HEK293 (cell line): ENCODE results near the gene ANO1.

Experiments
- CTCF ChIA-PET: fragments of 350-600 bp; formaldehyde crosslinking; extraction: SDS; loops from one replicate; lab custom pipeline; 2021; ENCODE audit warnings: antibody characterized with exemption; lab: Yijun Ruan, JAX
- POLR2A ChIA-PET: fragments of 300-600 bp; formaldehyde crosslinking; extraction: SDS; loops from one replicate; lab custom pipeline; 2020; ENCODE audit warnings: antibody characterized with exemption, inconsistent platforms; lab: Yijun Ruan, JAX
- H3K27ac ChIP-seq: fragments of 200-500 bp; sonication (Bioruptor generic); 2 replicates; pipeline ENCODE4 v1.5.1; 2014; ENCODE audit warnings: low read depth, low read length, control low read depth, inconsistent platforms; ENCODE audit errors: extremely low read depth
- H3K36me3 ChIP-seq, 2 experiments: fragments of 200-500 bp in 1 of 2; sonication (Bioruptor generic) in 1 of 2; 1 replicate in 1 of 2; 2 replicates in 1 of 2; pipeline ENCODE4 v1.5.1; 2014 to 2017; ENCODE audit warnings: inconsistent platforms in 2 of 2, low read length in 2 of 2; ENCODE audit not compliant: control insufficient read depth in 2 of 2, insufficient read depth in 1 of 2
- H3K4me1 ChIP-seq: fragments of 200-500 bp; sonication (Bioruptor generic); 2 replicates; pipeline ENCODE4 v1.5.1; 2014; ENCODE audit warnings: mild to moderate bottlenecking, low read length, inconsistent platforms; ENCODE audit not compliant: control insufficient read depth, insufficient read depth
- H3K4me3 ChIP-seq: 2 replicates; pipeline ENCODE4 v1.5.1; 2011; ENCODE audit warnings: low read depth, mild to moderate bottlenecking, control low read depth, low read length, moderate library complexity
- H3K9me3 ChIP-seq: fragments of 200-500 bp; sonication (Bioruptor generic); 2 replicates; pipeline ENCODE4 v1.5.1; 2014; ENCODE audit warnings: low read depth, low read length, inconsistent platforms; ENCODE audit not compliant: control insufficient read depth, insufficient read depth
- GLIS2 ChIP-seq: fragments of 450-650 bp; formaldehyde crosslinking; IDR thresholded peaks from 2 replicates; pipeline ENCODE4 v1.5.1; 2016; ENCODE audit warnings: missing biosample characterization, missing genetic modification characterization
- MYNN ChIP-seq: fragments of 450-650 bp; formaldehyde crosslinking; IDR thresholded peaks from 2 replicates; pipeline ENCODE4 v1.5.1; 2016; ENCODE audit warnings: missing biosample characterization, missing genetic modification characterization, borderline replicate concordance
- REPIN1 ChIP-seq: fragments of 450-650 bp; formaldehyde crosslinking; IDR thresholded peaks from 2 replicates; pipeline ENCODE4 v1.5.1; 2017; ENCODE audit warnings: missing biosample characterization, missing genetic modification characterization, low read depth
- SALL2 ChIP-seq: fragments of 450-650 bp; formaldehyde crosslinking; IDR thresholded peaks from 2 replicates; pipeline ENCODE4 v1.5.0; 2017; ENCODE audit warnings: missing biosample characterization, mild to moderate bottlenecking, missing genetic modification characterization, borderline replicate concordance
- SETDB1 ChIP-seq: IDR thresholded peaks from one replicate; pipeline ENCODE4 v1.6.1; 2017; ENCODE audit warnings: mild to moderate bottlenecking, low read length, moderate library complexity, mixed read lengths; ENCODE audit not compliant: insufficient read length
- TRIM28 ChIP-seq: IDR thresholded peaks from 2 replicates; pipeline ENCODE4 v1.6.1; 2011; ENCODE audit warnings: low read length, control low read depth, borderline replicate concordance
- YY2 ChIP-seq: fragments of 450-650 bp; formaldehyde crosslinking; IDR thresholded peaks from 2 replicates; pipeline ENCODE4 v1.5.1; 2016; ENCODE audit warnings: missing biosample characterization, missing genetic modification characterization
- ZBTB44 ChIP-seq: fragments of 450-650 bp; IDR thresholded peaks from 2 replicates; pipeline ENCODE4 v1.5.1; 2018; ENCODE audit warnings: missing biosample characterization, mild to moderate bottlenecking, missing genetic modification characterization
- ZBTB48 ChIP-seq: fragments of 450-650 bp; formaldehyde crosslinking; IDR thresholded peaks from 2 replicates; pipeline ENCODE4 v1.5.1; 2016; ENCODE audit warnings: missing biosample characterization, missing genetic modification characterization
- ZFHX2 ChIP-seq: fragments of 450-650 bp; formaldehyde crosslinking; conservative IDR thresholded peaks from 2 replicates; pipeline ENCODE4 v1.5.1; 2016; ENCODE audit warnings: missing biosample characterization, missing genetic modification characterization
- ZIC2 ChIP-seq: fragments of 450-650 bp; formaldehyde crosslinking; IDR thresholded peaks from 2 replicates; pipeline ENCODE4 v1.5.1; 2016; ENCODE audit warnings: missing biosample characterization, missing genetic modification characterization
- ZNF121 ChIP-seq: fragments of 450-650 bp; formaldehyde crosslinking; IDR thresholded peaks from 2 replicates; pipeline ENCODE4 v1.5.1; 2016; ENCODE audit warnings: missing biosample characterization, missing genetic modification characterization
- ZNF211 ChIP-seq: fragments of 450-650 bp; formaldehyde crosslinking; IDR thresholded peaks from 2 replicates; pipeline ENCODE4 v1.5.1; 2016; ENCODE audit warnings: low read depth, missing biosample characterization, missing genetic modification characterization
- ZNF362 ChIP-seq: fragments of 450-650 bp; formaldehyde crosslinking; IDR thresholded peaks from 2 replicates; pipeline ENCODE4 v1.5.1; 2016; ENCODE audit warnings: missing biosample characterization, missing genetic modification characterization
- ZNF561 ChIP-seq: fragments of 450-650 bp; IDR thresholded peaks from 2 replicates; pipeline ENCODE4 v1.5.1; 2018; ENCODE audit warnings: missing biosample characterization, missing genetic modification characterization, borderline replicate concordance
- ZNF600 ChIP-seq: fragments of 450-650 bp; formaldehyde crosslinking; IDR thresholded peaks from 2 replicates; pipeline ENCODE4 v1.5.1; 2016; ENCODE audit warnings: missing biosample characterization, missing genetic modification characterization
- ZNF707 ChIP-seq: fragments of 450-650 bp; formaldehyde crosslinking; IDR thresholded peaks from 2 replicates; pipeline ENCODE4 v1.5.1; 2016; ENCODE audit warnings: missing biosample characterization, missing genetic modification characterization
- ZSCAN30 ChIP-seq: fragments of 450-650 bp; IDR thresholded peaks from 2 replicates; pipeline ENCODE4 v1.5.1; 2018; ENCODE audit warnings: missing biosample characterization, mild to moderate bottlenecking, missing genetic modification characterization, moderate library complexity
- TF ChIP-seq, protein P1 (sequence below): fragments of 450-650 bp; formaldehyde crosslinking; IDR thresholded peaks from 2 replicates; pipeline ENCODE4 v1.5.1; 2017; ENCODE audit warnings: missing biosample characterization, missing genetic modification characterization
- TF ChIP-seq, protein P2 (sequence below): fragments of 450-650 bp; formaldehyde crosslinking; IDR thresholded peaks from 2 replicates; pipeline ENCODE4 v1.5.1; 2016; ENCODE audit warnings: missing biosample characterization, missing genetic modification characterization
- TF ChIP-seq, protein P3 (sequence below): IDR thresholded peaks from 2 replicates; pipeline ENCODE4 v1.6.1; 2011; ENCODE audit warnings: mild to moderate bottlenecking, low read depth, low read length, borderline replicate concordance
- TF ChIP-seq, protein P4 (sequence below): fragments of 450-650 bp; formaldehyde crosslinking; conservative IDR thresholded peaks from 2 replicates; pipeline ENCODE4 v1.5.1; 2016; ENCODE audit warnings: low read depth, missing biosample characterization, missing genetic modification characterization

ANO1 gene

DNA sequence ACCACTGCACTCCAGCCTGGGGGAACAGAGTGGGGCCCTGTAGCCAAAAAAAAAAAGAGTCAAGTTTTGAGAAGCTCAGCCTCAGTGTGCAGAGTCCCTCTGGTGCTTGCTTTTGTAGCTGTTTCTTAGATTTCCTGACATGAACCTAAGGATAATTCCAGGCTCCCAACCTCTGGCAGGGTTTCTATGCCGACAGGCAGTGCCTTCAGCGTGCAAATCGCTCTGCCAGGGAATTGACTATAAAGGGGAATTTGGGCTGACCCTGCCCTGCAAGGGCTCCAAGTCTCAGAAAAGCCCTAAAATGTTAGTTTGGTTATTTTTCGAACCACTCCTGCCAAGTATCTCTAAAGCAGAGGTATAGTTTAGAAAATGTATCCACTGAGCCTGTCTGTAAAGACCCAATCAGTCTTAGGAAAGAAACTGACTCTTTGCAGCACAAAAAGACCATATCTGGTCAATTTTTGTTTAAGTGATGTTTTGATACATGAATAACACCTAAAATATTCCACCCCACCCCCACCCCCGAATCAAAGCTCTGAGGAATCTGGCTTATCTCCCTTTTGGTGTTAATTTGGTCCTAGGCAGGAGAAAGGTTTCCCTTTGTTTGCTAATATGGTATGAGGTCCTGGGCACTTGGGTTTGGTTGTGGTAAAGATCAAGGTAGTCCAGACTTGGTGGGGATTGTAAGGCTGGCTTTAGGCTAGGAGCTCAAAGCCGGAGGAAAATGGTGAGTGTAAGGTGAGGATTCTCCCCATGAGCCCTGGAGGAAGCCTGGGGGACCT is 49.7 kb downstream of the ANO1 start:
- Histone ChIP-seq H3K9me3 (no peaks in the 10 kb centered on the region), H3K4me1 (no peaks in the 10 kb centered on the region), H3K4me3 (no peak overlapping the region), H3K27ac (no peak overlapping the region), H3K36me3 (no peaks in the 10 kb centered on the region)
- ChIA-PET CTCF (interaction anchor here (0.6 to 0.9 kb wide), 2 partner anchors 213 to 500 kb away, joined by 3 read pairs; no protein-coding TSS in a partner anchor), POLR2A (no interaction called here)
- TF ChIP-seq ZBTB44: no peak

DNA sequence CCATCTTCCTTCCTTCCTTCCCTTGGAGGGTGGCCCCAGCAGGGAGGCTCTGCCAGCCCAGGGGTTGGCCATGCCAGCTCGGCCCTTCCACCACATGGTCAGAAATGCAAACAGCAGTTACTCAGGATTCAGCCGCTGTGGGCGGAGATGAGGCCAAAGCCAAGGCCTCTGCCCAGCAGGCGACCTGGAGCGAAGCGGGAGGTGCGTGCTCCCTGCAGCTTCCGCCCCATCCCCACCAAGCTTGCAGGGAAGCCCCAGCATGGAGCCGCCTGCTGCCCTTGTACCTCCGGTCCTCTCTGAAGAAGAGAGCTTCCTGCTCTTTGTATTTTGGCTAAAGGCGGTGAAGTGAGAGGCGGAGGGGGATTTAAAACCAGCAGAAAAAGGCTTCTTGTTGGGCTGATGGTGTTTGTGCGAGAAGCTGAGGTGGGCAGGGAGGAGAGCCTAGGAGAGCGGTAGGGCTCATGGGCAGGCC is 50.4 kb downstream of the ANO1 start:
- Histone ChIP-seq H3K4me1 (no peaks in the 10 kb centered on the region), H3K9me3 (no peaks in the 10 kb centered on the region), H3K4me3 (no peak overlapping the region), H3K36me3 (no peaks in the 10 kb centered on the region), H3K27ac (no peak overlapping the region)
- ChIA-PET CTCF (interaction anchor here (0.6 to 0.9 kb wide), 2 partner anchors 213 to 501 kb away, joined by 3 read pairs; no protein-coding TSS in a partner anchor), POLR2A (no interaction called here)
- TF ChIP-seq ZNF600 (tag by site-specific recombination) (0 out of 2 replicates have a peak, but pooled peaks have one; percentile 28), SETDB1 (no peak), TRIM28 (no peak), ZNF561 (no peak), GLIS2 (0 out of 2 replicates have a peak, but pooled peaks have one; percentile 19), ZNF707 (tag by site-specific recombination) (no peak), ZNF121 (no peak), ZBTB48 (tag by site-specific recombination) (no peak), REPIN1 (no peak), ZNF362 (tag by site-specific recombination) (no peak), ZIC2 (tag by site-specific recombination) (peak; percentile 99), ZFHX2 (tag by site-specific recombination) (0 out of 2 replicates have a peak, but pooled peaks have one; percentile 29), ZSCAN30 (no peak), ZNF211 (tag by site-specific recombination) (no peak), MYNN (tag by site-specific recombination) (no peak), SALL2 (tag by site-specific recombination) (no peak), YY2 (tag by site-specific recombination) (no peak)
- TF ChIP-seq, protein P1, sequence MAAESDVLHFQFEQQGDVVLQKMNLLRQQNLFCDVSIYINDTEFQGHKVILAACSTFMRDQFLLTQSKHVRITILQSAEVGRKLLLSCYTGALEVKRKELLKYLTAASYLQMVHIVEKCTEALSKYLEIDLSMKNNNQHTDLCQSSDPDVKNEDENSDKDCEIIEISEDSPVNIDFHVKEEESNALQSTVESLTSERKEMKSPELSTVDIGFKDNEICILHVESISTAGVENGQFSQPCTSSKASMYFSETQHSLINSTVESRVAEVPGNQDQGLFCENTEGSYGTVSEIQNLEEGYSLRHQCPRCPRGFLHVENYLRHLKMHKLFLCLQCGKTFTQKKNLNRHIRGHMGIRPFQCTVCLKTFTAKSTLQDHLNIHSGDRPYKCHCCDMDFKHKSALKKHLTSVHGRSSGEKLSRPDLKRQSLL (tag by site-specific recombination): no peak
- TF ChIP-seq, protein P2, sequence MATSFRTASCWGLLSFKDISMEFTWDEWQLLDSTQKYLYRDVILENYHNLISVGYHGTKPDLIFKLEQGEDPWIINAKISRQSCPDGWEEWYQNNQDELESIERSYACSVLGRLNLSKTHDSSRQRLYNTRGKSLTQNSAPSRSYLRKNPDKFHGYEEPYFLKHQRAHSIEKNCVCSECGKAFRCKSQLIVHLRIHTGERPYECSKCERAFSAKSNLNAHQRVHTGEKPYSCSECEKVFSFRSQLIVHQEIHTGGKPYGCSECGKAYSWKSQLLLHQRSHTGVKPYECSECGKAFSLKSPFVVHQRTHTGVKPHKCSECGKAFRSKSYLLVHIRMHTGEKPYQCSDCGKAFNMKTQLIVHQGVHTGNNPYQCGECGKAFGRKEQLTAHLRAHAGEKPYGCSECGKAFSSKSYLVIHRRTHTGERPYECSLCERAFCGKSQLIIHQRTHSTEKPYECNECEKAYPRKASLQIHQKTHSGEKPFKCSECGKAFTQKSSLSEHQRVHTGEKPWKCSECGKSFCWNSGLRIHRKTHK: no peak
- TF ChIP-seq, protein P3, sequence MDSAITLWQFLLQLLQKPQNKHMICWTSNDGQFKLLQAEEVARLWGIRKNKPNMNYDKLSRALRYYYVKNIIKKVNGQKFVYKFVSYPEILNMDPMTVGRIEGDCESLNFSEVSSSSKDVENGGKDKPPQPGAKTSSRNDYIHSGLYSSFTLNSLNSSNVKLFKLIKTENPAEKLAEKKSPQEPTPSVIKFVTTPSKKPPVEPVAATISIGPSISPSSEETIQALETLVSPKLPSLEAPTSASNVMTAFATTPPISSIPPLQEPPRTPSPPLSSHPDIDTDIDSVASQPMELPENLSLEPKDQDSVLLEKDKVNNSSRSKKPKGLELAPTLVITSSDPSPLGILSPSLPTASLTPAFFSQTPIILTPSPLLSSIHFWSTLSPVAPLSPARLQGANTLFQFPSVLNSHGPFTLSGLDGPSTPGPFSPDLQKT: no peak
- TF ChIP-seq, protein P4, sequence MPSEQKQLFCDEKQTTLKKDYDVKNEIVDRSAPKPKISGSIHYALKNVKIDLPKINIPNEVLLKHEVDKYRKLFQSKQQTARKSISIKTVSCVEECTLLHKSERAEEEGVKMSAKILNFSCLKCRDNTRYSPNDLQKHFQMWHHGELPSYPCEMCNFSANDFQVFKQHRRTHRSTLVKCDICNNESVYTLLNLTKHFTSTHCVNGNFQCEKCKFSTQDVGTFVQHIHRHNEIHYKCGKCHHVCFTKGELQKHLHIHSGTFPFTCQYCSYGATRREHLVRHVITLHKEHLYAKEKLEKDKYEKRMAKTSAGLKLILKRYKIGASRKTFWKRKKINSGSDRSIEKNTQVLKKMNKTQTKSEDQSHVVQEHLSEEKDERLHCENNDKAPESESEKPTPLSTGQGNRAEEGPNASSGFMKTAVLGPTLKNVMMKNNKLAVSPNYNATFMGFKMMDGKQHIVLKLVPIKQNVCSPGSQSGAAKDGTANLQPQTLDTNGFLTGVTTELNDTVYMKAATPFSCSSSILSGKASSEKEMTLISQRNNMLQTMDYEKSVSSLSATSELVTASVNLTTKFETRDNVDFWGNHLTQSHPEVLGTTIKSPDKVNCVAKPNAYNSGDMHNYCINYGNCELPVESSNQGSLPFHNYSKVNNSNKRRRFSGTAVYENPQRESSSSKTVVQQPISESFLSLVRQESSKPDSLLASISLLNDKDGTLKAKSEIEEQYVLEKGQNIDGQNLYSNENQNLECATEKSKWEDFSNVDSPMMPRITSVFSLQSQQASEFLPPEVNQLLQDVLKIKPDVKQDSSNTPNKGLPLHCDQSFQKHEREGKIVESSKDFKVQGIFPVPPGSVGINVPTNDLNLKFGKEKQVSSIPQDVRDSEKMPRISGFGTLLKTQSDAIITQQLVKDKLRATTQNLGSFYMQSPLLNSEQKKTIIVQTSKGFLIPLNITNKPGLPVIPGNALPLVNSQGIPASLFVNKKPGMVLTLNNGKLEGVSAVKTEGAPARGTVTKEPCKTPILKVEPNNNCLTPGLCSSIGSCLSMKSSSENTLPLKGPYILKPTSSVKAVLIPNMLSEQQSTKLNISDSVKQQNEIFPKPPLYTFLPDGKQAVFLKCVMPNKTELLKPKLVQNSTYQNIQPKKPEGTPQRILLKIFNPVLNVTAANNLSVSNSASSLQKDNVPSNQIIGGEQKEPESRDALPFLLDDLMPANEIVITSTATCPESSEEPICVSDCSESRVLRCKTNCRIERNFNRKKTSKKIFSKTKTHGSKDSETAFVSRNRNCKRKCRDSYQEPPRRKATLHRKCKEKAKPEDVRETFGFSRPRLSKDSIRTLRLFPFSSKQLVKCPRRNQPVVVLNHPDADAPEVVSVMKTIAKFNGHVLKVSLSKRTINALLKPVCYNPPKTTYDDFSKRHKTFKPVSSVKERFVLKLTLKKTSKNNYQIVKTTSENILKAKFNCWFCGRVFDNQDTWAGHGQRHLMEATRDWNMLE (tag by site-specific recombination): no peak
